ENCODE data around the gene HSPG2. TPM values are rescaled to one million over a fixed set of nuclear protein-coding genes. Genes with fewer than 3 reads are reported as not detected.
"Not testable (repeated sequence)": the region's sequence is repeated elsewhere in the genome, so short reads cannot be mapped to it uniquely, and the experiment has no call there.

Gene HSPG2
- total RNA-seq, 4 donors from 2014 or later = 75.7 to 239 (median 96.8) TPM

DNA sequence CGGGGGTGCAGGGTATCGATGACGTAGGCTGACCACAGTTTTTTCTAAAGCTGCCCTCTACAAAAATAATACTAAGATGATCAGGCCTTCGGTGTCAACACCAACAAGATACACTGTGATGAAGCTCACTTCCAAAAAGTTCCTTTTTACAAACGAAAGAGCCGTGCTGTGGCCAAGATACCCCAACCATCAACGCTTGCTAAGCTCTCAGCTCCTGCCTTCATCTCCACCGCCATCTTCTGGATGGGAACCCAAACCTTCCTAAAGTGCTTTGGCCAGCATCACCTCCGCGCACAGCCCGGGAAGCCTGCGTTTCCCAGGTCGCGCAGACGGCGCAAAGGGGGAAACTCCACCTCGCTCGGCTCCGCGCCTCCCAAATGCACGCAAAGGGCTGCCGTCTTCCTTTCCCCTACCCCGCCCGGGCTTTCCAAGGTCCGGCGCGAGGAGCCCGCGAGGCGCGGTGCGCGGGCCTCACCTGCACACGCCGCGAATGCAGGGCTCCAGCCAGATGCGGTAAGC lies 154.7 kb downstream of the HSPG2 start:
- intact Hi-C loops (cut with DNase I) = loop anchor here (10.0 kb wide), 1 partner anchor 118 kb away; the partner anchor contains the start of gene RAP1GAP
- no peaks in the 10 kb centered on the region for H3K27me3 ChIP-seq
- DNase-seq = peak; percentile 67 to 68
- peak overlapping the region; percentile 99 to 100 (median 100) for H3K27ac ChIP-seq
- H3K9me3 ChIP-seq = no peaks in the 10 kb centered on the region
- H3K4me3 ChIP-seq (replicated peaks in 1 of 3) = peak overlapping the region; percentile 53 to 97 (median 55)
- H3K36me3 ChIP-seq = no peaks in the 10 kb centered on the region
- WGBS, 2 donors = 0% methylated on average over 16 to 21 of the region's 37 CpGs
- peaks cover 0 to 18% of the 10 kb centered on the region in 2 donors for H3K4me1 ChIP-seq
- TF ChIP-seq CTCF (IDR thresholded peaks at IDR 0.05) (peak in 3 of 6 experiments; percentile 34 to 49 (median 36)), POLR2A (IDR thresholded peaks at IDR 0.05) (no peak)

DNA sequence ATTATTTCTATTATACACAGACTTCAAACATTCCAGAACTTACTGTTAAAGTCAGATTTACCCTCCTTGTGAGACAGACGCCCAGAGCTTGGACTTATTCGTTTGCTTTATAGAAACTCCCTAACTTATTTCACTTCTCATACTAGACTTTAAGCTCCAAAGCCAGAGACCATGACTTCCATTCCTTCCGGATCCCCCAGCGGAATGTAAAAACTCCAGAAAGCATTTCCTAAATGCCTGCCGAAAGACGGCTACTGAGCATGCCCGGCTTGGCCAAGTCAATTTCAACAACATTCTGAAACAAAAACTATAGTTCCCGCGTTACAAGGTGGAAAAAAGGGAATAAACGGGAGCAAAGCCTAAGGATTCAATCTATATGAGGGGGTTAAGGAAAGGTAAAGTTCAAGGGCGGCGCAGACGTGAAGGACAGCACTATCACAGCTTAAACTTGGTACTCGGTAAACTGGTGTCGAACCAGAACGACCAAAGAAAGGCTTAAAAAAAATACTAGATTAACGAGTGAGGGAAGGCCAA lies 155.2 kb downstream of the HSPG2 start:
- Histone ChIP-seq H3K4me3 (replicated peaks in 1 of 3) (peak overlapping the region; percentile 53 to 97 (median 55)), H3K27ac (peak overlapping the region; percentile 99 to 100 (median 100)), H3K4me1 (peaks cover 0 to 18% of the 10 kb centered on the region in 2 donors), H3K27me3 (no peaks in the 10 kb centered on the region), H3K36me3 (no peaks in the 10 kb centered on the region), H3K9me3 (no peaks in the 10 kb centered on the region)
- intact Hi-C loops (cut with DNase I) = loop anchor here (10.0 kb wide), 1 partner anchor 117 kb away; the partner anchor contains the start of gene RAP1GAP
- WGBS, 2 donors = 0 to 1% methylated on average over 17 of the region's 17 CpGs
- no peak for TF ChIP-seq CTCF (IDR thresholded peaks at IDR 0.05)
- TF ChIP-seq POLR2A (IDR thresholded peaks at IDR 0.05) = no peak
- peak; percentile 40 to 45 for DNase-seq

GRCh38 chr1:21779613-21780521 lies 157.2 kb downstream of the HSPG2 start:
- no peak for TF ChIP-seq CTCF (IDR thresholded peaks at IDR 0.05)
- no peak for TF ChIP-seq POLR2A (IDR thresholded peaks at IDR 0.05)
- no peaks in the 10 kb centered on the region for H3K9me3 ChIP-seq
- no peak overlapping the region for H3K27ac ChIP-seq
- no peak for DNase-seq
- intact Hi-C loops (cut with DNase I) = loop anchor here (10.0 kb wide), 1 partner anchor 115 kb away; the partner anchor contains the start of gene RAP1GAP
- H3K27me3 ChIP-seq = no peaks in the 10 kb centered on the region
- no peaks in the 10 kb centered on the region for H3K36me3 ChIP-seq
- H3K4me3 ChIP-seq (replicated peaks in 1 of 3) = no peak overlapping the region
- 83 to 90% methylated on average over 12 of the region's 12 CpGs for WGBS, 2 donors
- H3K4me1 ChIP-seq = peaks cover 0 to 18% of the 10 kb centered on the region in 2 donors

DNA sequence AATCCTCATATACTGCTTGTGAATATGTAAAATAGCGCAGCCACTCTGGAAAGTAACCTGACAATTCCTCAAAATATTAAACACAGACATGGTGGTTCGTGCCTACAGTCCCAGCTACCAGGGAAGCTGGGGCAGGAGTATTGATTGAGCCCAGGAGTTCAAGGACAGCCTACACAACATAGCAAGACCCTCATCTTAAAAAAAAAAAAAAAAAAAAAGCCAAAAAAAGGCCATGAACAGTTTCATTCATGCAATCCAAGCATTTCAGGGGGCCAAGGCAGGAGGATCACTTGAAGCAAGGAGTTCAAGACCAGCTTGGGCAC lies 158.7 kb downstream of the HSPG2 start:
- H3K4me3 ChIP-seq (replicated peaks in 1 of 3) = no peak overlapping the region
- WGBS, 2 donors = 87 to 96% methylated on average over 2 of the region's 2 CpGs
- no peak for DNase-seq
- H3K4me1 ChIP-seq = peaks cover 0 to 13% of the 10 kb centered on the region in 2 donors
- H3K27me3 ChIP-seq = no peaks in the 10 kb centered on the region
- H3K27ac ChIP-seq = no peak overlapping the region
- no peaks in the 10 kb centered on the region for H3K9me3 ChIP-seq
- intact Hi-C loops (cut with DNase I) = no loop called here
- TF ChIP-seq POLR2A (IDR thresholded peaks at IDR 0.05) (no peak), CTCF (IDR thresholded peaks at IDR 0.05) (no peak)
- no peaks in the 10 kb centered on the region for H3K36me3 ChIP-seq

DNA sequence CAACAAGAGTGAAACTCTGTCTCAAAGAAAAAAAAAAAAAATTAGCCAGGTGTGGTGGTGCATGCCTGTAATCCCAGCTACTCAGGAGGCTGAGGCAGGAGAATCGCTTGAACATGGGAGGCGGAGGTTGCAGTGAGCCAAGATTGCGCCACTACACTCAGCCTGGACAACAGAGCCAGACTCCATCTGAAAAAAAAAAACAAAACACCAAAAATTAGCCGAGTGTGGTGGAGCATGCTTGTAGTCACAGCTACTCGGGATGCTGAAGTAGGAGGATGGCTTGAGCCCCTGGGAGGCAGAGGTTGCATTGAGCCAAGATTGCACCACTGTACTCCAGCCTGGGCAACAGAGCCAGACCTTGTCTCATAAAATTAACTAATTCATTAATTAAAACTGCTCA lies 160.2 kb downstream of the HSPG2 start:
- H3K4me3 ChIP-seq (replicated peaks in 1 of 3); H3K27ac ChIP-seq; DNase-seq; H3K36me3 ChIP-seq; H3K9me3 ChIP-seq; H3K27me3 ChIP-seq; intact Hi-C loops (cut with DNase I): not testable (repeated sequence)
- peaks cover 0 to 13% of the 10 kb centered on the region in 2 donors for H3K4me1 ChIP-seq
- 71 to 75% methylated on average over 5 of the region's 5 CpGs for WGBS, 2 donors

Measured in thyroid gland (tissue), 4 donors.